GM23338 (cell line): Measurements from ENCODE around the gene FOXO3. TPM values are rescaled to one million over a fixed set of nuclear protein-coding genes. Genes with fewer than 3 reads are reported as not detected.

Source experiments
- ATAC-seq: fragments of 200-7000 bp; cut with Tn5 transposase; 3 replicates; pipeline ENCODE4 v1.9.1; 2020
- DNase-seq: peaks from one replicate; pipeline ENCODE4 v3.0.0-alpha.2; 2015; ENCODE audit warnings: low spot score
- H2AFZ ChIP-seq: fragments of 200-600 bp; sonication (generic); 2 replicates; pipeline ENCODE4 v1.8.0; 2016; ENCODE audit warnings: antibody characterized with exemption, mild to moderate bottlenecking, moderate library complexity
- H3F3A ChIP-seq: fragments of 200-600 bp; sonication (generic); replicated peaks from 2 replicates; pipeline ENCODE4 v1.8.0; 2017; ENCODE audit warnings: antibody characterized with exemption, mixed run types, low read depth
- H3K27ac ChIP-seq: fragments of 200-600 bp; sonication (generic); 2 replicates; pipeline ENCODE4 v1.6.1; 2016; ENCODE audit warnings: low read depth
- H3K27me3 ChIP-seq: fragments of 200-600 bp; sonication (generic); 2 replicates; pipeline ENCODE4 v1.8.0; 2016; ENCODE audit warnings: mild to moderate bottlenecking, mixed run types, moderate library complexity; ENCODE audit not compliant: insufficient read depth
- H3K36me3 ChIP-seq: fragments of 200-600 bp; sonication (generic); 2 replicates; pipeline ENCODE4 v1.8.0; 2016; ENCODE audit warnings: mild to moderate bottlenecking; ENCODE audit not compliant: insufficient read depth
- H3K4me1 ChIP-seq: fragments of 200-600 bp; sonication (generic); 2 replicates; pipeline ENCODE4 v1.8.0; 2016; ENCODE audit warnings: mild to moderate bottlenecking, moderate library complexity; ENCODE audit not compliant: insufficient read depth
- H3K4me2 ChIP-seq: fragments of 200-600 bp; sonication (generic); 2 replicates; pipeline ENCODE4 v1.7.1; 2017; ENCODE audit warnings: mixed run types
- H3K4me3 ChIP-seq: fragments of 200-600 bp; sonication (generic); 2 replicates; pipeline ENCODE4 v1.6.1; 2016; ENCODE audit warnings: mixed run types
- H3K79me2 ChIP-seq: fragments of 200-600 bp; sonication (generic); replicated peaks from 2 replicates; pipeline ENCODE4 v1.8.0; 2017; ENCODE audit warnings: mild to moderate bottlenecking; ENCODE audit not compliant: insufficient read depth
- H3K9me2 ChIP-seq: fragments of 200-600 bp; sonication (generic); 2 replicates; pipeline ENCODE4 v1.8.0; 2017; ENCODE audit not compliant: insufficient read depth
- H4K20me1 ChIP-seq: fragments of 200-600 bp; sonication (generic); replicated peaks from 2 replicates; pipeline ENCODE4 v1.8.0; 2017; ENCODE audit warnings: mild to moderate bottlenecking; ENCODE audit not compliant: insufficient read depth
- H3K27ac Mint-ChIP-seq: 2 replicates; pipeline ENCODE4 v1.8.0; 2020; ENCODE audit warnings: inconsistent platforms, mild to moderate bottlenecking, moderate library complexity, mixed read lengths
- H3K27me3 Mint-ChIP-seq: 3 replicates; pipeline ENCODE4 v1.8.0; 2022; ENCODE audit warnings: low read depth, mild to moderate bottlenecking, moderate library complexity, mixed read lengths, inconsistent platforms; ENCODE audit not compliant: insufficient read depth, poor library complexity
- H3K36me3 Mint-ChIP-seq: 3 replicates; pipeline ENCODE4 v1.8.0; 2021; ENCODE audit warnings: low read depth, mild to moderate bottlenecking, inconsistent platforms, moderate library complexity, mixed read lengths
- H3K4me1 Mint-ChIP-seq: 3 replicates; pipeline ENCODE4 v1.8.0; 2020; ENCODE audit warnings: mild to moderate bottlenecking, inconsistent platforms, mixed read lengths
- H3K4me3 Mint-ChIP-seq: 3 replicates; pipeline ENCODE4 v1.8.0; 2021; ENCODE audit warnings: moderate library complexity, mild to moderate bottlenecking, inconsistent platforms, mixed read lengths
- H3K9me3 Mint-ChIP-seq: 3 replicates; pipeline ENCODE4 v1.8.0; 2020; ENCODE audit warnings: moderate library complexity, mild to moderate bottlenecking, inconsistent platforms, mixed read lengths
- CREB1 ChIP-seq: fragments of 250-450 bp; sonication (Bioruptor Pico); IDR thresholded peaks from 2 replicates; pipeline ENCODE4 v1.5.0; 2020; ENCODE audit warnings: low read depth, mild to moderate bottlenecking, moderate library complexity
- EZH2 ChIP-seq: fragments of 200-600 bp; sonication (generic); IDR thresholded peaks from one replicate; pipeline ENCODE4 v1.8.0; 2017; ENCODE audit warnings: antibody characterized with exemption, mild to moderate bottlenecking, low read depth; ENCODE audit not compliant: unreplicated experiment
- EZH2phosphoT487 ChIP-seq: fragments of 200-600 bp; sonication (generic); IDR thresholded peaks from one replicate; pipeline ENCODE4 v1.8.1; 2018; ENCODE audit warnings: antibody characterized with exemption; ENCODE audit not compliant: unreplicated experiment
- JUNB ChIP-seq: IDR thresholded peaks from one replicate; pipeline ENCODE4 v1.6.1; 2016; ENCODE audit warnings: antibody characterized with exemption; ENCODE audit not compliant: unreplicated experiment
- NANOG ChIP-seq: IDR thresholded peaks from 2 replicates; pipeline ENCODE4 v1.6.1; 2016; ENCODE audit warnings: antibody characterized with exemption, borderline replicate concordance
- POLR2AphosphoS5 ChIP-seq: IDR thresholded peaks from 2 replicates; pipeline ENCODE4 v1.6.1; 2016; ENCODE audit warnings: antibody characterized with exemption, low read depth
- STAT1 ChIP-seq: IDR thresholded peaks from one replicate; pipeline ENCODE4 v1.6.1; 2016; ENCODE audit warnings: antibody characterized with exemption; ENCODE audit not compliant: unreplicated experiment
- ZNF114 ChIP-seq: fragments of 250-450 bp; sonication (Bioruptor Pico); IDR thresholded peaks from 2 replicates; pipeline ENCODE4 v1.5.0; 2020; ENCODE audit warnings: mild to moderate bottlenecking, moderate library complexity
- ZNF331 ChIP-seq: fragments of 250-450 bp; sonication (Bioruptor Pico); IDR thresholded peaks from 2 replicates; pipeline ENCODE4 v1.5.0; 2020; ENCODE audit warnings: low read depth, mild to moderate bottlenecking, moderate library complexity
- polyA plus RNA-seq: library from polyadenylated mRNA; unstranded; fragments of >200 nt; fragmentation: Nextera tagmentation; extraction: Ambion mirVana; gene quantifications from 2 replicates; pipeline ENCODE4 v1.2.1, GENCODE V29; 2016
- total RNA-seq: library from RNA; depleted of rRNA; stranded (reverse); fragments of >200 nt; shearing (Covaris generic); gene quantifications from 2 replicates; pipeline ENCODE4 v1.2.3, GENCODE V29; 2014
- TF ChIP-seq, protein P1 (sequence below): IDR thresholded peaks from 2 replicates; pipeline ENCODE4 v1.6.1; 2016; ENCODE audit warnings: antibody characterized with exemption
- TF ChIP-seq, protein P2 (sequence below): fragments of 250-450 bp; sonication (Bioruptor Pico); IDR thresholded peaks from 2 replicates; pipeline ENCODE4 v1.5.0; 2020; ENCODE audit warnings: mild to moderate bottlenecking, moderate library complexity
- TF ChIP-seq, protein P3 (sequence below), 2 experiments: fragments of 200-600 bp in 1 of 2; sonication (generic) in 1 of 2; conservative IDR thresholded peaks; 2 replicates each; pipeline versions ENCODE4 v1.5.1 to v1.6.1; 2016 to 2017; ENCODE audit warnings: antibody characterized with exemption in 2 of 2, low read depth in 2 of 2, mild to moderate bottlenecking in 2 of 2, moderate library complexity in 1 of 2
- TF ChIP-seq, protein P4 (sequence below): IDR thresholded peaks from one replicate; pipeline ENCODE4 v1.6.1; 2018; ENCODE audit warnings: antibody characterized with exemption; ENCODE audit not compliant: unreplicated experiment

FOXO3 gene
- total and polyA plus RNA-seq, 2 experiments from 2014 or later, result 9.8 to 20.2 TPM

DNA sequence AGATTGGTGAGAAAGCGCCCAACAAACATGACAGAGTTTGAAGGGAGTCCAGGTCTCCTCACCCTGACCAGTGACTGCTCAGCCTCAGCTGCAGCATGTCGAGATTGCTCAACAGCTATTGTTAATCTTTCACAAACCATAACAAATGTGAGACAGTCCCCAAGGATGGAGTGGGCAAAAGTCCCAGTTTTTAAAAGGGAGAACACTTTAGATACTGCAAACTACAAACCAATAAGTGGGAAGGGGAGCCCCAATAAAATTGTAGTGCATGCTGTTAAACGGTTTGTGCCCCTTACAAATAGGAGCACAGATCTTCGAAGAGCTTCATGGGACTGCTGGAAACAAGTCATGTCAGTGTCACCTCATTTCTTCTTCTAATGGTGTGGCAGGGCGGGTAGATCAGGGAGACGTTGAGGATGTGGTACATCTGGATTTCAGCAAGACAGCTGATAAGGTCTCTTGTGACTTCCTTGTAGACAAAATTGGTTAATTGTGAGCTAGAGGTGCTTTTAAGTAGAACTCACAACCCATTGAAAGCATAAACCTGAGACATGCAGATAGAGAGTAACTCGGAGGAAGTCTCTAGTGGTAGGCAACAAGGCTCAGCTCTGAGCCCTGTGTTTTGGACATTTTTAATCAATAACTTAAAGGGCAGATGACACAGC is 153.5 kb downstream of the FOXO3 start:
- Histone ChIP-seq H3K79me2 (no peaks in the 10 kb centered on the region), H3K27ac (no peak overlapping the region), H3F3A (no peaks in the 10 kb centered on the region), H4K20me1 (no peaks in the 10 kb centered on the region), H3K4me1 (0 out of 2 replicates have a peak, but pooled peaks cover 7% of the 10 kb centered on the region), H3K27me3 (no peaks in the 10 kb centered on the region), H3K9me2 (no peaks in the 10 kb centered on the region), H3K4me3 (no peak overlapping the region), H2AFZ (no peak overlapping the region), H3K36me3 (no peaks in the 10 kb centered on the region), H3K4me2 (no peak overlapping the region)
- Mint-ChIP-seq H3K9me3 (no peaks in the 10 kb centered on the region), H3K4me1 (no peaks in the 10 kb centered on the region; the same call in 1 of the 3 replicates), H3K36me3 (no peaks in the 10 kb centered on the region), H3K4me3 (no peak overlapping the region), H3K27me3 (peaks cover 4% of the 10 kb centered on the region), H3K27ac (no peak overlapping the region)
- no peak for ATAC-seq
- TF ChIP-seq ZNF114 (CRISPR knock-in tag) (no peak), JUNB (no peak), STAT1 (no peak), EZH2 (no peak), NANOG (no peak), POLR2AphosphoS5 (no peak), ZNF331 (CRISPR knock-in tag) (no peak), EZH2phosphoT487 (no peak), CREB1 (CRISPR knock-in tag) (no peak)
- TF ChIP-seq, protein P1, sequence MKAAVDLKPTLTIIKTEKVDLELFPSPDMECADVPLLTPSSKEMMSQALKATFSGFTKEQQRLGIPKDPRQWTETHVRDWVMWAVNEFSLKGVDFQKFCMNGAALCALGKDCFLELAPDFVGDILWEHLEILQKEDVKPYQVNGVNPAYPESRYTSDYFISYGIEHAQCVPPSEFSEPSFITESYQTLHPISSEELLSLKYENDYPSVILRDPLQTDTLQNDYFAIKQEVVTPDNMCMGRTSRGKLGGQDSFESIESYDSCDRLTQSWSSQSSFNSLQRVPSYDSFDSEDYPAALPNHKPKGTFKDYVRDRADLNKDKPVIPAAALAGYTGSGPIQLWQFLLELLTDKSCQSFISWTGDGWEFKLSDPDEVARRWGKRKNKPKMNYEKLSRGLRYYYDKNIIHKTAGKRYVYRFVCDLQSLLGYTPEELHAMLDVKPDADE, result no peak
- TF ChIP-seq, protein P2, sequence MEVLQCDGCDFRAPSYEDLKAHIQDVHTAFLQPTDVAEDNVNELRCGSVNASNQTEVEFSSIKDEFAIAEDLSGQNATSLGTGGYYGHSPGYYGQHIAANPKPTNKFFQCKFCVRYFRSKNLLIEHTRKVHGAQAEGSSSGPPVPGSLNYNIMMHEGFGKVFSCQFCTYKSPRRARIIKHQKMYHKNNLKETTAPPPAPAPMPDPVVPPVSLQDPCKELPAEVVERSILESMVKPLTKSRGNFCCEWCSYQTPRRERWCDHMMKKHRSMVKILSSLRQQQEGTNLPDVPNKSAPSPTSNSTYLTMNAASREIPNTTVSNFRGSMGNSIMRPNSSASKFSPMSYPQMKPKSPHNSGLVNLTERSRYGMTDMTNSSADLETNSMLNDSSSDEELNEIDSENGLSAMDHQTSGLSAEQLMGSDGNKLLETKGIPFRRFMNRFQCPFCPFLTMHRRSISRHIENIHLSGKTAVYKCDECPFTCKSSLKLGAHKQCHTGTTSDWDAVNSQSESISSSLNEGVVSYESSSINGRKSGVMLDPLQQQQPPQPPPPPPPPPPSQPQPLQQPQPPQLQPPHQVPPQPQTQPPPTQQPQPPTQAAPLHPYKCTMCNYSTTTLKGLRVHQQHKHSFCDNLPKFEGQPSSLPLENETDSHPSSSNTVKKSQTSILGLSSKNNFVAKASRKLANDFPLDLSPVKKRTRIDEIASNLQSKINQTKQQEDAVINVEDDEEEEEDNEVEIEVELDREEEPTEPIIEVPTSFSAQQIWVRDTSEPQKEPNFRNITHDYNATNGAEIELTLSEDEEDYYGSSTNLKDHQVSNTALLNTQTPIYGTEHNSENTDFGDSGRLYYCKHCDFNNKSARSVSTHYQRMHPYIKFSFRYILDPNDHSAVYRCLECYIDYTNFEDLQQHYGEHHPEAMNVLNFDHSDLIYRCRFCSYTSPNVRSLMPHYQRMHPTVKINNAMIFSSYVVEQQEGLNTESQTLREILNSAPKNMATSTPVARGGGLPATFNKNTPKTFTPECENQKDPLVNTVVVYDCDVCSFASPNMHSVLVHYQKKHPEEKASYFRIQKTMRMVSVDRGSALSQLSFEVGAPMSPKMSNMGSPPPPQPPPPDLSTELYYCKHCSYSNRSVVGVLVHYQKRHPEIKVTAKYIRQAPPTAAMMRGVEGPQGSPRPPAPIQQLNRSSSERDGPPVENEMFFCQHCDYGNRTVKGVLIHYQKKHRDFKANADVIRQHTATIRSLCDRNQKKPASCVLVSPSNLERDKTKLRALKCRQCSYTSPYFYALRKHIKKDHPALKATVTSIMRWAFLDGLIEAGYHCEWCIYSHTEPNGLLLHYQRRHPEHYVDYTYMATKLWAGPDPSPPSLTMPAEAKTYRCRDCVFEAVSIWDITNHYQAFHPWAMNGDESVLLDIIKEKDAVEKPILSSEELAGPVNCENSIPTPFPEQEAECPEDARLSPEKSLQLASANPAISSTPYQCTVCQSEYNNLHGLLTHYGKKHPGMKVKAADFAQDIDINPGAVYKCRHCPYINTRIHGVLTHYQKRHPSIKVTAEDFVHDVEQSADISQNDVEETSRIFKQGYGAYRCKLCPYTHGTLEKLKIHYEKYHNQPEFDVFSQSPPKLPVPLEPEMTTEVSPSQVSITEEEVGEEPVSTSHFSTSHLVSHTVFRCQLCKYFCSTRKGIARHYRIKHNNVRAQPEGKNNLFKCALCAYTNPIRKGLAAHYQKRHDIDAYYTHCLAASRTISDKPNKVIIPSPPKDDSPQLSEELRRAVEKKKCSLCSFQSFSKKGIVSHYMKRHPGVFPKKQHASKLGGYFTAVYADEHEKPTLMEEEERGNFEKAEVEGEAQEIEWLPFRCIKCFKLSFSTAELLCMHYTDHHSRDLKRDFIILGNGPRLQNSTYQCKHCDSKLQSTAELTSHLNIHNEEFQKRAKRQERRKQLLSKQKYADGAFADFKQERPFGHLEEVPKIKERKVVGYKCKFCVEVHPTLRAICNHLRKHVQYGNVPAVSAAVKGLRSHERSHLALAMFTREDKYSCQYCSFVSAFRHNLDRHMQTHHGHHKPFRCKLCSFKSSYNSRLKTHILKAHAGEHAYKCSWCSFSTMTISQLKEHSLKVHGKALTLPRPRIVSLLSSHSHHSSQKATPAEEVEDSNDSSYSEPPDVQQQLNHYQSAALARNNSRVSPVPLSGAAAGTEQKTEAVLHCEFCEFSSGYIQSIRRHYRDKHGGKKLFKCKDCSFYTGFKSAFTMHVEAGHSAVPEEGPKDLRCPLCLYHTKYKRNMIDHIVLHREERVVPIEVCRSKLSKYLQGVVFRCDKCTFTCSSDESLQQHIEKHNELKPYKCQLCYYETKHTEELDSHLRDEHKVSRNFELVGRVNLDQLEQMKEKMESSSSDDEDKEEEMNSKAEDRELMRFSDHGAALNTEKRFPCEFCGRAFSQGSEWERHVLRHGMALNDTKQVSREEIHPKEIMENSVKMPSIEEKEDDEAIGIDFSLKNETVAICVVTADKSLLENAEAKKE (CRISPR knock-in tag), result no peak
- TF ChIP-seq, protein P3, sequence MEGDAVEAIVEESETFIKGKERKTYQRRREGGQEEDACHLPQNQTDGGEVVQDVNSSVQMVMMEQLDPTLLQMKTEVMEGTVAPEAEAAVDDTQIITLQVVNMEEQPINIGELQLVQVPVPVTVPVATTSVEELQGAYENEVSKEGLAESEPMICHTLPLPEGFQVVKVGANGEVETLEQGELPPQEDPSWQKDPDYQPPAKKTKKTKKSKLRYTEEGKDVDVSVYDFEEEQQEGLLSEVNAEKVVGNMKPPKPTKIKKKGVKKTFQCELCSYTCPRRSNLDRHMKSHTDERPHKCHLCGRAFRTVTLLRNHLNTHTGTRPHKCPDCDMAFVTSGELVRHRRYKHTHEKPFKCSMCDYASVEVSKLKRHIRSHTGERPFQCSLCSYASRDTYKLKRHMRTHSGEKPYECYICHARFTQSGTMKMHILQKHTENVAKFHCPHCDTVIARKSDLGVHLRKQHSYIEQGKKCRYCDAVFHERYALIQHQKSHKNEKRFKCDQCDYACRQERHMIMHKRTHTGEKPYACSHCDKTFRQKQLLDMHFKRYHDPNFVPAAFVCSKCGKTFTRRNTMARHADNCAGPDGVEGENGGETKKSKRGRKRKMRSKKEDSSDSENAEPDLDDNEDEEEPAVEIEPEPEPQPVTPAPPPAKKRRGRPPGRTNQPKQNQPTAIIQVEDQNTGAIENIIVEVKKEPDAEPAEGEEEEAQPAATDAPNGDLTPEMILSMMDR (conservative IDR thresholded peaks at IDR 0.05; ENCODE audit: low read depth in 2 of 2), result no peak
- TF ChIP-seq, protein P4, sequence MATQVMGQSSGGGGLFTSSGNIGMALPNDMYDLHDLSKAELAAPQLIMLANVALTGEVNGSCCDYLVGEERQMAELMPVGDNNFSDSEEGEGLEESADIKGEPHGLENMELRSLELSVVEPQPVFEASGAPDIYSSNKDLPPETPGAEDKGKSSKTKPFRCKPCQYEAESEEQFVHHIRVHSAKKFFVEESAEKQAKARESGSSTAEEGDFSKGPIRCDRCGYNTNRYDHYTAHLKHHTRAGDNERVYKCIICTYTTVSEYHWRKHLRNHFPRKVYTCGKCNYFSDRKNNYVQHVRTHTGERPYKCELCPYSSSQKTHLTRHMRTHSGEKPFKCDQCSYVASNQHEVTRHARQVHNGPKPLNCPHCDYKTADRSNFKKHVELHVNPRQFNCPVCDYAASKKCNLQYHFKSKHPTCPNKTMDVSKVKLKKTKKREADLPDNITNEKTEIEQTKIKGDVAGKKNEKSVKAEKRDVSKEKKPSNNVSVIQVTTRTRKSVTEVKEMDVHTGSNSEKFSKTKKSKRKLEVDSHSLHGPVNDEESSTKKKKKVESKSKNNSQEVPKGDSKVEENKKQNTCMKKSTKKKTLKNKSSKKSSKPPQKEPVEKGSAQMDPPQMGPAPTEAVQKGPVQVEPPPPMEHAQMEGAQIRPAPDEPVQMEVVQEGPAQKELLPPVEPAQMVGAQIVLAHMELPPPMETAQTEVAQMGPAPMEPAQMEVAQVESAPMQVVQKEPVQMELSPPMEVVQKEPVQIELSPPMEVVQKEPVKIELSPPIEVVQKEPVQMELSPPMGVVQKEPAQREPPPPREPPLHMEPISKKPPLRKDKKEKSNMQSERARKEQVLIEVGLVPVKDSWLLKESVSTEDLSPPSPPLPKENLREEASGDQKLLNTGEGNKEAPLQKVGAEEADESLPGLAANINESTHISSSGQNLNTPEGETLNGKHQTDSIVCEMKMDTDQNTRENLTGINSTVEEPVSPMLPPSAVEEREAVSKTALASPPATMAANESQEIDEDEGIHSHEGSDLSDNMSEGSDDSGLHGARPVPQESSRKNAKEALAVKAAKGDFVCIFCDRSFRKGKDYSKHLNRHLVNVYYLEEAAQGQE, result no peak
- DNase-seq, result no peak
